Left ventricle myocardium inferior (tissue), 1 donor: ENCODE results near the gene TCF4. TPM values are rescaled to one million over a fixed set of nuclear protein-coding genes. Genes with fewer than 3 reads are reported as not detected.

Experiments
- DNase-seq: peaks from one replicate; pipeline ENCODE4 v3.0.0-alpha.2; 2020
- H3K27ac ChIP-seq: fragments of 200-600 bp; replicated peaks from 2 replicates; pipeline ENCODE4 v1.8.0; 2021
- H3K27me3 ChIP-seq: fragments of 200-600 bp; 2 replicates; pipeline ENCODE4 v1.8.0; 2021; ENCODE audit warnings: low read depth
- H3K36me3 ChIP-seq: fragments of 200-600 bp; 2 replicates; pipeline ENCODE4 v1.8.0; 2021
- H3K4me1 ChIP-seq: fragments of 200-600 bp; 2 replicates; pipeline ENCODE4 v1.8.0; 2021
- H3K4me3 ChIP-seq: fragments of 200-600 bp; 2 replicates; pipeline ENCODE4 v1.8.0; 2021; ENCODE audit warnings: mild to moderate bottlenecking, moderate library complexity
- H3K9me3 ChIP-seq: fragments of 200-600 bp; replicated peaks from 2 replicates; pipeline ENCODE4 v1.8.0; 2021
- CTCF ChIP-seq: fragments of 200-600 bp; IDR thresholded peaks from 2 replicates; pipeline ENCODE4 v1.8.0; 2021; ENCODE audit warnings: antibody characterized with exemption, mild to moderate bottlenecking, borderline replicate concordance
- intact Hi-C: fragments of 100-400 bp; cut with micrococcal nuclease; formaldehyde crosslinking; loops from one replicate; pipeline ENCODE4 v1.11.0; 2022
- total RNA-seq: library from RNA; stranded (reverse); fragmentation: NEBNext Ultra II Directional; extraction: Animal tissue kit (Norgen Biotek cat#: 25700); gene quantifications from one replicate; pipeline ENCODE4 v1.2.1, GENCODE V29; 2021
- donor health status: DM: no; HTN: yes; CAD: no; lungs with severe emphysema.

The TCF4 gene
- total RNA-seq, 1 donor from 2014 or later, result 58.9 TPM

- Histone ChIP-seq H3K27ac (peak overlapping the region; percentile 29), H3K4me3 (no peak overlapping the region), H3K9me3 (no peaks in the 10 kb centered on the region), H3K4me1 (peaks cover 34% of the 10 kb centered on the region), H3K27me3 (no peaks in the 10 kb centered on the region), H3K36me3 (no peaks in the 10 kb centered on the region)
- DNase-seq, result no peak
- intact Hi-C loops, result no loop called here
- TF ChIP-seq CTCF, result no peak
Observed at GRCh38 chr18:55523001-55523400, 65.0 kb downstream of the TCF4 start.

- Histone ChIP-seq H3K36me3 (no peaks in the 10 kb centered on the region), H3K4me1 (peaks cover 24% of the 10 kb centered on the region), H3K9me3 (peaks cover 4% of the 10 kb centered on the region), H3K4me3 (no peak overlapping the region), H3K27ac (peak overlapping the region; percentile 29), H3K27me3 (no peaks in the 10 kb centered on the region)
- intact Hi-C loops, result no loop called here
- TF ChIP-seq CTCF, result peak; percentile 30
- DNase-seq, result no peak
Observed at GRCh38 chr18:55522011-55522410, 66.0 kb downstream of the TCF4 start.

GRCh38 chr18:55517055-55517454 lies 70.9 kb downstream of the TCF4 start:
- peaks cover 49% of the 10 kb centered on the region for H3K4me1 ChIP-seq
- no peaks in the 10 kb centered on the region for H3K27me3 ChIP-seq
- no peak for TF ChIP-seq CTCF
- peaks cover 5% of the 10 kb centered on the region for H3K9me3 ChIP-seq
- H3K27ac ChIP-seq, result peak overlapping the region; percentile 36
- intact Hi-C loops, result loop anchor here (10.0 kb wide), 1 partner anchor 68 kb away; the partner anchor contains the start of gene TCF4
- DNase-seq, result no peak
- no peak overlapping the region for H3K4me3 ChIP-seq
- H3K36me3 ChIP-seq, result no peaks in the 10 kb centered on the region

- DNase-seq, result no peak
- Histone ChIP-seq H3K27ac (peak overlapping the region; percentile 36), H3K4me3 (no peak overlapping the region), H3K9me3 (peaks cover 5% of the 10 kb centered on the region), H3K27me3 (no peaks in the 10 kb centered on the region), H3K36me3 (no peaks in the 10 kb centered on the region), H3K4me1 (peaks cover 51% of the 10 kb centered on the region)
- no peak for TF ChIP-seq CTCF
- intact Hi-C loops, result loop anchor here (10.0 kb wide), 1 partner anchor 69 kb away; the partner anchor contains the start of gene TCF4
Observed at GRCh38 chr18:55515941-55516710, 71.9 kb downstream of the TCF4 start.

- TF ChIP-seq CTCF, result no peak
- Histone ChIP-seq H3K27me3 (no peaks in the 10 kb centered on the region), H3K9me3 (peaks cover 5% of the 10 kb centered on the region), H3K4me1 (peaks cover 47% of the 10 kb centered on the region), H3K36me3 (no peaks in the 10 kb centered on the region), H3K4me3 (no peak overlapping the region), H3K27ac (peak overlapping the region; percentile 28)
- DNase-seq, result peak; percentile 38
- intact Hi-C loops, result loop anchor here (10.0 kb wide), 1 partner anchor 70 kb away; the partner anchor contains the start of gene TCF4
Observed at GRCh38 chr18:55515214-55515613, 72.8 kb downstream of the TCF4 start.
